ENCODE results near the gene PEF1.

Gene PEF1

DNA sequence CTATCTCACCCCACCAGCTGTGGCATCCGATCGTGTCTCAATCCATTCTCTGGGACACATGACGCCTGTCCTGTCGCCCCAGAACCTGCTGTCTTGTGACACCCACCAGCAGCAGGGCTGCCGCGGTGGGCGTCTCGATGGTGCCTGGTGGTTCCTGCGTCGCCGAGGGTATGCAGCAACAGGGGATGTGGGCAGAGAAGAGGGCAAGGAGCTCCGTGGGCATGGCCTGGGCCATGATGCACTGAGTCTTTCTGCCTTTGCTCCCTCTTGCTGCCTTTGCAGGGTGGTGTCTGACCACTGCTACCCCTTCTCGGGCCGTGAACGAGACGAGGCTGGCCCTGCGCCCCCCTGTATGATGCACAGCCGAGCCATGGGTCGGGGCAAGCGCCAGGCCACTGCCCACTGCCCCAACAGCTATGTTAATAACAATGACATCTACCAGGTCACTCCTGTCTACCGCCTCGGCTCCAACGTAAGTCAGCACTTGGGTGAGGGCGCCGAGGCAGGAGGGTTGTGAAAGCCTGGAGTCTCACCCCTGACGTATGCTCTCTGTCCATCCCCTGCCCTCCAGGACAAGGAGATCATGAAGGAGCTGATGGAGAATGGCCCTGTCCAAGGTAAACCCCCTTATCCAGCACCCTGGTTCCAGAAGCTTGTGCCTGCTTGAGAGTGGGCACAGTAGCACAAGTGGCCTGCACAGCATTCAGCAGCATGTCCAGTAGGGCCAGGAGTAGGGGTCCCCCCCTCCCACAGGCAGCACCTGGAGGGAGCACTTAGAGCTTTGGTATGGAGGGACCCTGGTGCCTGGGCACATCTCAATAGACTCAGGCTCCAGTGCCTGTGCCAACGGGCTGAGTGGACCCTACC lies 59.6 kb downstream of the PEF1 start:
- no peak for DNase-seq (ENCODE audit: low spot score)

DNA sequence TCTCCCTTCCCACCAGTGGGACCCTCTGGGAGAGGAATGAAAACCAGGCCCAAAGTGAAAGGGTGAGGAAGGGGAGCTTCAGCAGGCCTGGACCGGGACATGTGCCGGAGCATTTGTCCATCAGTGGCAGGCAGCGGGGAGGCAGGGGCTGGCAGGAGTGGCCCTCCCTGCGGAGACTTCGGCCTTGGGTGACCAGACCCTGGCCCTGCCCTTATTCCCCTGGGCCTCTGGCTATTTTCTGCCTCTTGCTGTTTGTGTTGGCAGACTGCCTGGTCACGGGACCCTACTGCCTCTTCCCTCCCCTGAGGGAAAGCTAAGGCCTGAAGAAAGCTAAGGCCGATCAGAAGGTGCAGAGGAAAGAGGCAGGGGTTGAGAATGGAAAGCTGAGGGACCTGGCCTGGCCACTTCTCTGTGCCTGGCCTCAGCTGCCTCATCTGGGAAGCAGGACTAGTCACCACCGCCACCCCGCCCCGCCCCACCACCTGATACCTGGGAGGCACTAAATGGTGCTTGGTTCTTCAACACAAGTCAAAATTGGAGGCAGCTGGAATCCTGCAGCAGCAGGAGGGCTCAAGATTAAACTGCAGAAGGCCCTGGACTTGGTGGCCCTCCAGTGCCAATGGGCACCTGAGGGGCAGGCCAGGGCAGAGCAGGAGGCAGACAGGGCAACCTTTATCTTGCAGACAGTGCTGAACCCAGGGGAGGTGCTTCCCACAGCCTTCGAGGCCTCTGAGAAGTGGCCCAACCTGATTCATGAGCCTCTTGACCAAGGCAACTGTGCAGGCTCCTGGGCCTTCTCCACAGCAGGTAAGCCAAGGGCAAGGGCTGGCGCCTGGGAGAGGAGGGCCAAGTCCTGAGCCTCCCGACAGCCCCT lies 60.4 kb downstream of the PEF1 start:
- no peak for DNase-seq (ENCODE audit: low spot score)

DNA sequence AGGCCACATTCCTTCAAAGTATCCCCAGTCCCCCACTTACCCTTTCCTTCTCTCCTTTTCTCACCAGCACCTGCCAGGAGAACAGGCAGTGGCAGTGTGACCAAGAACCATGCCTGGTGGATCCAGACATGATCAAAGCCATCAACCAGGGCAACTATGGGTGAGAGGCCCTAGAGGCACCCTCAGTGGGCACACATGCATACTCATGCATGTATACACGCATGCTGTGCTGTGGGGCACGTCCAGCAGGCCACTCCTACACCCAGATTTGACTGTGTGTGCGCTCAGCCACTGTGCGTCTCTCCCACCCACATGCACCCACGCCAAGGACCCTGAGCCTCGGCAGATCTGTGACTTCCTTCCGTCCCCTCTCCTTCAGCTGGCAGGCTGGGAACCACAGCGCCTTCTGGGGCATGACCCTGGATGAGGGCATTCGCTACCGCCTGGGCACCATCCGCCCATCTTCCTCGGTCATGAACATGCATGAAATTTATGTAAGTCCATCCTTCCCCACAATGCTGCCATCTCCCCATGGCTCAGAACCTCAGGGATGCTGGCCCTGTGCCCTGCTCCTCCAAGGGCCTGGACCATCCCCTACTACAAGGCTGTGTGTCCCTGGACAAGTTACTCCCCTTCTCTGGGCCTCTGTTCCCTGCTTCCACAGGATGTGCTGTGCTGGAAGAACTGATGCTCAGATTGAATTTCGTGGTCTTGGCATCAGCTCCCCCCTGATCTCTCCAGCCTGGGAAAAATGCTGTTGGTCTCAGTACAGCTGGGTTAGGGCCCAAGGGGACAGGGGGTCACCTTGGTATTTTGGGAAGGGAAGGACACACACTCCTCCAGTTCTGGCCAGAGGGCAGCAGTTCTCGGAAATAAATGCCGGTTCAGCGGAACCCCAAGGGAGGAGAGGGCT lies 61.3 kb downstream of the PEF1 start:
- DNase-seq (ENCODE audit: low spot score) = no peak

GRCh38 chr1:31581821-31582810 lies 62.6 kb downstream of the PEF1 start:
- DNase-seq (ENCODE audit: low spot score) = no peak

DNA sequence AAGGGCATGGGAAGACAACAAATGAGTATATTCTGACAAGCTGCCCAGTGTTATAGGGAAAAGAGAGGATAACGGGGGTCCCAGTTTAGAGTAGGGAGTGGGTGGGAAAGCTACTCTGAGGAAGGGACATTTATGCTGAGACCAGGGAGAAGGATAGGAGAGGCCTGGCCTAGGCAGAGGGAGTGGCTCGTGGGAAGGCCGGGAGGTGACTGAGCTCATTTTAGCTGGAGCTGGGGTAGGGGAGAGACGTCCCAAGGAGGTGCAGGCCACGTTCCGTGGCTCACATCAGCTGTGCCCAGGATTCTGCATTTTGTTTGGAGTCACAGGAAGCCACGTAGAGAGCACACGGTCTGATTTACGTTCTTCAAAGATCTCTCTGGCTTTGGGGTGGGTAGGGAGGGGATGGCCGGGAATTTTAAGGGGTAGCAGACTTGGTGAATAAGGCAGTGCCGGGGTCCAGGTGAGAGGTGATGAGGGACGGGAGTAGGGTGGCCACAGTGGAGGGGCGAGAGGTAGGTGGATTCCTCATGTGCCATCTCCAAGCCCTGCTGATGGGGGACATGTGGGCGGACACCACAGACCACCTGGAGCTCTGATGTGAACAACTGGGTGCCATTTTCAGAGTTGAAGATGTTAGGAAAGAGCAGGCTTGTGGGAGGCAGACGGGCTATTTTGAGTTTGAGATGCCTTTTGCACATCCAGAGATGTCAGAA lies 63.6 kb downstream of the PEF1 start:
- DNase-seq (ENCODE audit: low spot score) = no peak

DNA sequence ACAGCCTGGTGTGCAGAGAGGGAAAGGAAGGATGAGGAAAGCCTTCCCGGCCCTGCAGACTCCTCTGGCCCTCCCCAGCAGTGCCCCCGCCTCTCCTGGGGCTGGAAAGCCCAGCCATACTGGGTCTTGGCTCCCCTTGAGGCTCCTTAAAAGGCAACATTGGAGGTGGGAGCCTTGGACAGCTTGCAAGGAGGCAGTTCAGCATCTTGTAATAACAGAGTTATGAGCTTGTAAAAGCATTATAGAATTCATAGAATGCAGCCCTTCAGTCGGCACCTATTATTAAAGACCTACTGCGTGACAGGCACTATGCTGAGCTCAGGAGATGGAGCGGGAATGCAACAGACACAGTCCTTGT lies 64.2 kb downstream of the PEF1 start:
- no peak for DNase-seq (ENCODE audit: low spot score)
